GM18519 (cell line): Measurements from ENCODE around the gene LARP6.
"Not testable (repeated sequence)": the region's sequence is repeated elsewhere in the genome, so short reads cannot be mapped to it uniquely, and the experiment has no call there.

Experiments
- ATAC-seq: cut with Tn5 transposase; IDR thresholded peaks from one replicate; pipeline ENCODE4 v1.9.1; 2021; ENCODE audit warnings: mild to moderate bottlenecking, moderate library complexity; ENCODE audit not compliant: unreplicated experiment, low FRiP score

LARP6 gene

GRCh38 chr15:70831094-70831911 lies 22.7 kb downstream of the LARP6 start:
- ATAC-seq = no peak

- ATAC-seq = no peak
Measured at GRCh38 chr15:70830615-70831014, 23.3 kb downstream of the LARP6 start.

- ATAC-seq = no peak
Measured at GRCh38 chr15:70829371-70830166, 24.4 kb downstream of the LARP6 start.

- no peak for ATAC-seq
Measured at GRCh38 chr15:70827721-70828120, 26.2 kb downstream of the LARP6 start.

GRCh38 chr15:70826634-70827033 lies 27.3 kb downstream of the LARP6 start:
- ATAC-seq = no peak

GRCh38 chr15:70825841-70826240 lies 28.1 kb downstream of the LARP6 start:
- no peak for ATAC-seq

GRCh38 chr15:70823196-70823595 lies 30.8 kb downstream of the LARP6 start:
- ATAC-seq = no peak

- ATAC-seq = no peak
Measured at GRCh38 chr15:70820214-70820613, 33.7 kb downstream of the LARP6 start.

- ATAC-seq = no peak
Measured at GRCh38 chr15:70818580-70818979, 35.4 kb downstream of the LARP6 start.

- ATAC-seq = no peak
Measured at GRCh38 chr15:70817266-70817665, 36.7 kb downstream of the LARP6 start.

- ATAC-seq = no peak
Measured at GRCh38 chr15:70815604-70816003, 38.4 kb downstream of the LARP6 start.

GRCh38 chr15:70815011-70815410 lies 38.9 kb downstream of the LARP6 start:
- not testable (repeated sequence) for ATAC-seq

- ATAC-seq = no peak
Measured at GRCh38 chr15:70812827-70813364, 41.1 kb downstream of the LARP6 start.

GRCh38 chr15:70810916-70811578 lies 42.9 kb downstream of the LARP6 start:
- no peak for ATAC-seq

GRCh38 chr15:70806992-70807712 lies 46.8 kb downstream of the LARP6 start:
- ATAC-seq = no peak

GRCh38 chr15:70804388-70804787 lies 49.6 kb downstream of the LARP6 start:
- ATAC-seq = not testable (repeated sequence)

- ATAC-seq = no peak
Measured at GRCh38 chr15:70802629-70803028, 51.3 kb downstream of the LARP6 start.

- no peak for ATAC-seq
Measured at GRCh38 chr15:70801109-70801508, 52.8 kb downstream of the LARP6 start.

- no peak for ATAC-seq
Measured at GRCh38 chr15:70799667-70800450, 54.1 kb downstream of the LARP6 start.
